IMR-90 (cell line): ENCODE results near the gene HSFX3. TPM values are rescaled to one million over a fixed set of nuclear protein-coding genes. Genes with fewer than 3 reads are reported as not detected.
"Not testable (repeated sequence)": the region's sequence is repeated elsewhere in the genome, so short reads cannot be mapped to it uniquely, and the experiment has no call there.

Source experiments
- ATAC-seq: fragments of 200-7000 bp; cut with Tn5 transposase; 2 replicates; pipeline ENCODE4 v1.9.1; 2020; ENCODE audit warnings: low read depth, mild to moderate bottlenecking, moderate library complexity
- BruUV-seq: library from RNA; stranded (reverse); fragments of 400-500 nt; replicated peaks from 2 replicates; lab custom pipeline; 2021; lab: Mats Ljungman, UMichigan
- CTCF ChIA-PET: fragments of 300-600 bp; formaldehyde crosslinking; extraction: SDS; loops from one replicate; lab custom pipeline; 2021; ENCODE audit warnings: antibody characterized with exemption; lab: Yijun Ruan, JAX
- POLR2A ChIA-PET: fragments of 300-600 bp; sonication (Branson Sonifier 250); formaldehyde crosslinking; loops from one replicate; lab custom pipeline; 2022; ENCODE audit warnings: antibody characterized with exemption; ENCODE audit not compliant: unreplicated experiment; lab: Charles Lee
- DNase-seq: peaks from one replicate; pipeline ENCODE4 v3.0.0; 2013
- H2AFZ ChIP-seq: replicated peaks from 2 replicates; pipeline ENCODE3; 2013; ENCODE audit warnings: low read length, mild to moderate bottlenecking; ENCODE audit not compliant: poor library complexity
- H2AK5ac ChIP-seq: 2 replicates; pipeline ENCODE4 v1.6.1; 2013; ENCODE audit warnings: low read depth, low read length, inconsistent platforms
- H2AK9ac ChIP-seq: replicated peaks from 2 replicates; pipeline ENCODE3; 2013; ENCODE audit warnings: mild to moderate bottlenecking, low read depth, low read length, moderate library complexity; ENCODE audit not compliant: poor library complexity
- H2BK120ac ChIP-seq: 2 replicates; pipeline ENCODE4 v1.6.1; 2013; ENCODE audit warnings: low read depth, low read length, inconsistent platforms
- H2BK15ac ChIP-seq: 3 replicates; pipeline ENCODE4 v1.6.1; 2013; ENCODE audit warnings: low read depth, low read length, inconsistent platforms
- H2BK20ac ChIP-seq: 2 replicates; pipeline ENCODE4 v1.6.1; 2013; ENCODE audit warnings: low read depth, mild to moderate bottlenecking, inconsistent platforms, low read length, moderate library complexity
- H2BK5ac ChIP-seq: 2 replicates; pipeline ENCODE4 v1.6.1; 2013; ENCODE audit warnings: mild to moderate bottlenecking, low read depth, low read length, inconsistent platforms; ENCODE audit not compliant: poor library complexity, severe bottlenecking
- H3K14ac ChIP-seq: replicated peaks from 2 replicates; pipeline ENCODE4 v1.6.1; 2013; ENCODE audit warnings: low read depth, low read length, inconsistent platforms
- H3K18ac ChIP-seq: 2 replicates; pipeline ENCODE4 v1.6.1; 2013; ENCODE audit warnings: low read depth, low read length, control low read depth
- H3K23ac ChIP-seq: 2 replicates; pipeline ENCODE4 v1.6.1; 2013; ENCODE audit warnings: low read depth, low read length, inconsistent platforms
- H3K27ac ChIP-seq: 2 replicates; pipeline ENCODE4 v1.5.1; 2013; ENCODE audit warnings: mild to moderate bottlenecking, control low read depth, low read length; ENCODE audit not compliant: insufficient read depth
- H3K27me3 ChIP-seq: 2 replicates; pipeline ENCODE4 v1.6.1; 2013; ENCODE audit warnings: low read length; ENCODE audit not compliant: control insufficient read depth, insufficient read depth
- H3K36me3 ChIP-seq: 2 replicates; pipeline ENCODE4 v1.6.1; 2013; ENCODE audit warnings: low read length, mixed read lengths; ENCODE audit not compliant: control insufficient read depth, insufficient read depth
- H3K4ac ChIP-seq: 2 replicates; pipeline ENCODE4 v1.6.1; 2013; ENCODE audit warnings: low read depth, low read length, inconsistent platforms
- H3K4me1 ChIP-seq: 2 replicates; pipeline ENCODE4 v1.6.1; 2013; ENCODE audit warnings: low read length, mixed read lengths; ENCODE audit not compliant: control insufficient read depth, insufficient read depth
- H3K4me2 ChIP-seq: 2 replicates; pipeline ENCODE4 v1.6.1; 2013; ENCODE audit warnings: low read depth, mild to moderate bottlenecking, control low read depth, low read length, moderate library complexity
- H3K4me3 ChIP-seq: 2 replicates; pipeline ENCODE4 v1.5.1; 2013; ENCODE audit warnings: low read depth, mild to moderate bottlenecking, control low read depth, low read length, moderate library complexity; ENCODE audit not compliant: insufficient read depth
- H3K56ac ChIP-seq: 2 replicates; pipeline ENCODE4 v1.6.1; 2013; ENCODE audit warnings: low read length, inconsistent platforms; ENCODE audit not compliant: insufficient read depth; ENCODE audit errors: extremely low read depth
- H3K79me1 ChIP-seq, 2 experiments: 2 replicates each; pipeline ENCODE4 v1.6.1; 2013; ENCODE audit warnings: low read length in 2 of 2, inconsistent platforms in 1 of 2, low read depth in 1 of 2
- H3K9ac ChIP-seq: 2 replicates; pipeline ENCODE4 v1.6.1; 2013; ENCODE audit warnings: low read depth, low read length, control low read depth
- H3K9me1 ChIP-seq: 2 replicates; pipeline ENCODE4 v1.6.1; 2013; ENCODE audit warnings: low read length, inconsistent platforms; ENCODE audit not compliant: insufficient read depth
- H3K9me3 ChIP-seq: 2 replicates; pipeline ENCODE4 v1.6.1; 2013; ENCODE audit warnings: low read length; ENCODE audit not compliant: control insufficient read depth, insufficient read depth
- H4K20me1 ChIP-seq: 2 replicates; pipeline ENCODE4 v1.6.1; 2013; ENCODE audit warnings: low read length, inconsistent platforms; ENCODE audit not compliant: insufficient read depth
- H4K5ac ChIP-seq: 2 replicates; pipeline ENCODE4 v1.6.1; 2013; ENCODE audit warnings: mild to moderate bottlenecking, low read depth, low read length, control low read depth
- H4K8ac ChIP-seq, 2 experiments: 2 replicates each; pipeline ENCODE4 v1.6.1; 2013; ENCODE audit warnings: low read depth in 2 of 2, low read length in 2 of 2, control low read depth in 1 of 2, inconsistent platforms in 1 of 2
- H4K91ac ChIP-seq: 2 replicates; pipeline ENCODE4 v1.6.1; 2013; ENCODE audit warnings: low read depth, low read length, inconsistent platforms; ENCODE audit not compliant: insufficient read depth
- WGBS, 2 experiments: methylation state at CpG; one replicate each; pipeline versions ENCODE4 v1.1.5 to v1.1.7; 2013; ENCODE audit warnings: missing lambda C conversion rate in 2 of 2; ENCODE audit not compliant: insufficient read length in 1 of 2; ENCODE audit errors: extremely low coverage in 2 of 2; 5-methylcytosine and 5-hydroxymethylcytosine counted together
- dilution Hi-C: fragments of 300-500 bp; cut with HindIII; formaldehyde crosslinking; loops from one replicate; pipeline ENCODE4 v1.14.3; 2018; ENCODE audit warnings: low sequenced_read_pairs; ENCODE audit not compliant: unreplicated experiment
- in situ Hi-C: fragments of 300-500 bp; cut with MboI; formaldehyde crosslinking; loops from 3 replicates; pipeline ENCODE4 v1.14.3; 2019; ENCODE audit warnings: low sequenced_read_pairs, inconsistent platforms, mixed read lengths
- intact Hi-C: fragments of 100-400 bp; cut with micrococcal nuclease; formaldehyde crosslinking; loops from 2 replicates; pipeline ENCODE4 v1.10.0; 2022
- polyA plus RNA-seq, 3 experiments: library from polyadenylated mRNA; depleted of rRNA; stranded (reverse); fragments of >200 nt; gene quantifications; 2 replicates each; pipeline ENCODE4 v1.2.3, GENCODE V29; 2012; ENCODE audit warnings: low replicate concordance in 1 of 3
- total RNA-seq: library from RNA; depleted of rRNA; stranded (reverse); fragments of >200 nt; gene quantifications from 2 replicates; pipeline ENCODE4 v1.2.3, GENCODE V29; 2012

Gene HSFX3
- total and polyA plus RNA-seq, 2 of the 4 experiments (the other 2 are of a cell fraction) = not detected

DNA sequence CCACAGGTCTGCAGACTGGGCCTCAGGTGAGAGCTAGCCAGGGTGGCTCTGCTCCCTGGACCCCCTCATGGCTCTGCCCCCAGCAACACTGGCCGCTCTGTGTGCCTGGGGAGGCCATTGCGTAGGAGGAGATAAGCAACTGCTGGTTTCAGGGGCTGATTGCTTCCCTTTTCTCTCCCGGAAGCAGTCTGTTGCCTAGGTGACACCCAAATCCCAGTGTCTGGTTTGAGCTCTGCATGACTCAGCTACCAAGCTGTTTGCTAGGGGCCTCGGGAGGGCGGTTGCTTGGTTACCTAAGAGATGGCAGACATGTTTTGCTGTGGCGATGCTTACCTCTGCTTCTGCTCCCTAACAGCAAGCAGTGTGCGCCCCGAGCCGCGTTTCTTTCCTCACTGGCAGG is 24.3 kb downstream of the HSFX3 start:
- H4K91ac ChIP-seq, H2AK9ac ChIP-seq, H3K4ac ChIP-seq, H3K9ac ChIP-seq, H3K4me3 ChIP-seq, H3K79me1 ChIP-seq, H3K14ac ChIP-seq, H3K23ac ChIP-seq, dilution Hi-C loops, H3K56ac ChIP-seq, intact Hi-C loops, H2BK120ac ChIP-seq, H2BK5ac ChIP-seq, H3K9me3 ChIP-seq, H4K20me1 ChIP-seq, H2BK20ac ChIP-seq, H3K27me3 ChIP-seq, POLR2A ChIA-PET, BruUV-seq, H3K4me1 ChIP-seq, H2AK5ac ChIP-seq, H3K36me3 ChIP-seq, H2AFZ ChIP-seq, H2BK15ac ChIP-seq, H3K4me2 ChIP-seq, H3K9me1 ChIP-seq, in situ Hi-C loops, CTCF ChIA-PET: not testable (repeated sequence)
- WGBS, 2 experiments = no CpG with 5 or more reads among the region's 10 CpGs
- Histone ChIP-seq H4K5ac (peak overlapping the region; percentile 87; the same call in 1 of the 2 replicates), H4K8ac (0 out of 4 replicates have a peak overlapping the region, but pooled peaks of 1 of the 2 experiments have one; percentile 52), H3K27ac (0 out of 2 replicates have a peak overlapping the region, but pooled peaks have one; percentile 25), H3K18ac (peak overlapping the region; percentile 74; the same call in 1 of the 2 replicates)
- peak; percentile 60 for DNase-seq
- peak; percentile 87 for ATAC-seq
